Measurements from ENCODE around the gene MAGI2. TPM values are rescaled to one million over a fixed set of nuclear protein-coding genes. Genes with fewer than 3 reads are reported as not detected.

MAGI2 gene
- total and polyA plus RNA-seq, 4 donors: 0.37 to 4.1 (median 1.4) TPM

GRCh38 chr7:78007231-78007630 is 1446.2 kb downstream of the MAGI2 start:
- no peak for DNase-seq (ENCODE audit: low spot score)
- H3K27ac ChIP-seq (ENCODE audit: low read depth in 1 of 2, low read length in 2 of 2): no peak overlapping the region
- no peaks in the 10 kb centered on the region for H3K27me3 ChIP-seq (ENCODE audit: control insufficient read depth in 4 of 4, insufficient read depth in 4 of 4, low read length in 3 of 4)
- H3K9me3 ChIP-seq (ENCODE audit: control insufficient read depth in 4 of 4, low read length in 3 of 4): no peaks in the 10 kb centered on the region
- no peak overlapping the region for H3K9ac ChIP-seq (ENCODE audit: low read depth in 1 of 2, low read length in 2 of 2)
- no peak for TF ChIP-seq TAF1 (conservative IDR thresholded peaks at IDR 0.05)
- TF ChIP-seq JUND (IDR thresholded peaks at IDR 0.05): no peak
- TF ChIP-seq RXRA (IDR thresholded peaks at IDR 0.05): no peak
- no peak for TF ChIP-seq SP1 (IDR thresholded peaks at IDR 0.05)
- TF ChIP-seq RAD21 (IDR thresholded peaks at IDR 0.05): no peak
- TF ChIP-seq, protein P1, sequence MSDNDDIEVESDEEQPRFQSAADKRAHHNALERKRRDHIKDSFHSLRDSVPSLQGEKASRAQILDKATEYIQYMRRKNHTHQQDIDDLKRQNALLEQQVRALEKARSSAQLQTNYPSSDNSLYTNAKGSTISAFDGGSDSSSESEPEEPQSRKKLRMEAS (IDR thresholded peaks at IDR 0.05): no peak
- no peak for TF ChIP-seq GABPA (IDR thresholded peaks at IDR 0.05 in 1 of 2, conservative IDR thresholded peaks at IDR 0.05 in 1 of 2)
- TF ChIP-seq NR2F2 (IDR thresholded peaks at IDR 0.05): no peak
- TF ChIP-seq, protein P2, sequence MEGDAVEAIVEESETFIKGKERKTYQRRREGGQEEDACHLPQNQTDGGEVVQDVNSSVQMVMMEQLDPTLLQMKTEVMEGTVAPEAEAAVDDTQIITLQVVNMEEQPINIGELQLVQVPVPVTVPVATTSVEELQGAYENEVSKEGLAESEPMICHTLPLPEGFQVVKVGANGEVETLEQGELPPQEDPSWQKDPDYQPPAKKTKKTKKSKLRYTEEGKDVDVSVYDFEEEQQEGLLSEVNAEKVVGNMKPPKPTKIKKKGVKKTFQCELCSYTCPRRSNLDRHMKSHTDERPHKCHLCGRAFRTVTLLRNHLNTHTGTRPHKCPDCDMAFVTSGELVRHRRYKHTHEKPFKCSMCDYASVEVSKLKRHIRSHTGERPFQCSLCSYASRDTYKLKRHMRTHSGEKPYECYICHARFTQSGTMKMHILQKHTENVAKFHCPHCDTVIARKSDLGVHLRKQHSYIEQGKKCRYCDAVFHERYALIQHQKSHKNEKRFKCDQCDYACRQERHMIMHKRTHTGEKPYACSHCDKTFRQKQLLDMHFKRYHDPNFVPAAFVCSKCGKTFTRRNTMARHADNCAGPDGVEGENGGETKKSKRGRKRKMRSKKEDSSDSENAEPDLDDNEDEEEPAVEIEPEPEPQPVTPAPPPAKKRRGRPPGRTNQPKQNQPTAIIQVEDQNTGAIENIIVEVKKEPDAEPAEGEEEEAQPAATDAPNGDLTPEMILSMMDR (IDR thresholded peaks at IDR 0.05; ENCODE audit: low read depth, low read length, missing input control): no peak
- TF ChIP-seq REST (IDR thresholded peaks at IDR 0.05): no peak
- TF ChIP-seq, protein P3, sequence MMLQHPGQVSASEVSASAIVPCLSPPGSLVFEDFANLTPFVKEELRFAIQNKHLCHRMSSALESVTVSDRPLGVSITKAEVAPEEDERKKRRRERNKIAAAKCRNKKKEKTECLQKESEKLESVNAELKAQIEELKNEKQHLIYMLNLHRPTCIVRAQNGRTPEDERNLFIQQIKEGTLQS (IDR thresholded peaks at IDR 0.05): no peak
- TF ChIP-seq HNF4G (IDR thresholded peaks at IDR 0.05): no peak
- WGBS: 94% methylated on average over 3 of the region's 3 CpGs
- no peaks in the 10 kb centered on the region for H3K36me3 ChIP-seq (ENCODE audit: control insufficient read depth in 4 of 4, insufficient read depth in 3 of 4, low read depth in 1 of 4, low read length in 3 of 4)
- no peak overlapping the region for H3K4me3 ChIP-seq (ENCODE audit: low read depth in 1 of 3, low read length in 3 of 3)
- H3K4me1 ChIP-seq (ENCODE audit: control insufficient read depth in 4 of 4, insufficient read depth in 4 of 4, low read length in 3 of 4): no peaks in the 10 kb centered on the region

DNA sequence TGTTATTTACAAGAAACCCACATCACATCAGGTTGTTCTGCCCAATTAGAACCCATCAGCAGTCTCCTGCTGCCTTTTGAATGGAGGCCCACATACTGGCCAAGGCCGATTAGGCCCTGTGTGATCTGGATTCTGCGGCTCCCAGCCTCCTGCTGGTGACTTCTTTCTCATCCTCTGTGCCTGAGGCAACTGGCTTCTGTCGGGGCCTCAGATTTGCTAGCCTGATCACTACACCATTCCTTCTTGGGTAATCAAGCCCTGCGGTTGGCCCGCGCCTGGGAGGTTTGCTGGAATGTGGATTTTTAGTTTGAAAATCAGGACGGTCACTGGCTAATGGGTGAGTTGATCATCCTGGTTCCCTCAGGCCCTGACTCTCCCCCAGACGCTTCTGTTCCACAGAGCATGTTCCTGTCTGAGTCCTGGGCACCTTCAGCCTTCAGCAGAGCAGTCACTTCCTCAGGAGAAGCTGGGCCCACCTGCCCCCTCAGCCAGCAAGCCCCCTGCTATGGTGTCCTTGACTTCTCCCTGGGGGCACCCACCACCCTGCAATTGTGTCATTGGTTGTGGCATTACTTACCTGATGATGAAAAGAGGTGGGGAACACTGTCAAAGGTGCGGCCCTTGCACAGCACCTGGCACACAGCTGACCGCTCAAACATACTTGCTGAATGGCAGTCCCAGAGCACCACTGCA is 1447.3 kb downstream of the MAGI2 start:
- Histone ChIP-seq H3K9me3 (ENCODE audit: control insufficient read depth in 4 of 4, low read length in 3 of 4) (no peaks in the 10 kb centered on the region), H3K27ac (ENCODE audit: low read depth in 1 of 2, low read length in 2 of 2) (no peak overlapping the region), H3K27me3 (ENCODE audit: control insufficient read depth in 4 of 4, insufficient read depth in 4 of 4, low read length in 3 of 4) (no peaks in the 10 kb centered on the region), H3K9ac (ENCODE audit: low read depth in 1 of 2, low read length in 2 of 2) (no peak overlapping the region), H3K4me1 (ENCODE audit: control insufficient read depth in 4 of 4, insufficient read depth in 4 of 4, low read length in 3 of 4) (no peaks in the 10 kb centered on the region), H3K36me3 (ENCODE audit: control insufficient read depth in 4 of 4, insufficient read depth in 3 of 4, low read depth in 1 of 4, low read length in 3 of 4) (no peaks in the 10 kb centered on the region), H3K4me3 (ENCODE audit: low read depth in 1 of 3, low read length in 3 of 3) (no peak overlapping the region)
- DNase-seq (ENCODE audit: low spot score): no peak
- 97% methylated on average over 10 of the region's 10 CpGs for whole genome bisulfite sequencing
- TF ChIP-seq SP1 (IDR thresholded peaks at IDR 0.05): no peak
- TF ChIP-seq RXRA (IDR thresholded peaks at IDR 0.05): no peak
- TF ChIP-seq, protein P3 (IDR thresholded peaks at IDR 0.05): no peak
- TF ChIP-seq TAF1 (conservative IDR thresholded peaks at IDR 0.05): no peak
- no peak for TF ChIP-seq EGR1 (IDR thresholded peaks at IDR 0.05; ENCODE audit: low read depth in 2 of 2)
- no peak for TF ChIP-seq YY1 (IDR thresholded peaks at IDR 0.05)
- no peak for TF ChIP-seq ZBTB33 (IDR thresholded peaks at IDR 0.05)
- TF ChIP-seq FOXA2 (IDR thresholded peaks at IDR 0.05): no peak
- no peak for TF ChIP-seq HNF4G (IDR thresholded peaks at IDR 0.05)
- TF ChIP-seq HNF4A (conservative IDR thresholded peaks at IDR 0.05): no peak
- no peak for TF ChIP-seq RAD21 (IDR thresholded peaks at IDR 0.05)
- no peak for TF ChIP-seq NR2F2 (IDR thresholded peaks at IDR 0.05)
- TF ChIP-seq REST (IDR thresholded peaks at IDR 0.05): no peak
- no peak for TF ChIP-seq GABPA (IDR thresholded peaks at IDR 0.05 in 1 of 2, conservative IDR thresholded peaks at IDR 0.05 in 1 of 2)
- TF ChIP-seq, protein P1 (IDR thresholded peaks at IDR 0.05): no peak
- no peak for TF ChIP-seq JUND (IDR thresholded peaks at IDR 0.05)
- TF ChIP-seq FOXA1 (IDR thresholded peaks at IDR 0.05): no peak

Measured in liver (tissue), 9 donors.